ENCODE measurements around the gene DAP. TPM values are rescaled to one million over a fixed set of nuclear protein-coding genes. Genes with fewer than 3 reads are reported as not detected.

DAP gene
- total RNA-seq, 1 experiment from 2014 or later = 279 TPM

DNA sequence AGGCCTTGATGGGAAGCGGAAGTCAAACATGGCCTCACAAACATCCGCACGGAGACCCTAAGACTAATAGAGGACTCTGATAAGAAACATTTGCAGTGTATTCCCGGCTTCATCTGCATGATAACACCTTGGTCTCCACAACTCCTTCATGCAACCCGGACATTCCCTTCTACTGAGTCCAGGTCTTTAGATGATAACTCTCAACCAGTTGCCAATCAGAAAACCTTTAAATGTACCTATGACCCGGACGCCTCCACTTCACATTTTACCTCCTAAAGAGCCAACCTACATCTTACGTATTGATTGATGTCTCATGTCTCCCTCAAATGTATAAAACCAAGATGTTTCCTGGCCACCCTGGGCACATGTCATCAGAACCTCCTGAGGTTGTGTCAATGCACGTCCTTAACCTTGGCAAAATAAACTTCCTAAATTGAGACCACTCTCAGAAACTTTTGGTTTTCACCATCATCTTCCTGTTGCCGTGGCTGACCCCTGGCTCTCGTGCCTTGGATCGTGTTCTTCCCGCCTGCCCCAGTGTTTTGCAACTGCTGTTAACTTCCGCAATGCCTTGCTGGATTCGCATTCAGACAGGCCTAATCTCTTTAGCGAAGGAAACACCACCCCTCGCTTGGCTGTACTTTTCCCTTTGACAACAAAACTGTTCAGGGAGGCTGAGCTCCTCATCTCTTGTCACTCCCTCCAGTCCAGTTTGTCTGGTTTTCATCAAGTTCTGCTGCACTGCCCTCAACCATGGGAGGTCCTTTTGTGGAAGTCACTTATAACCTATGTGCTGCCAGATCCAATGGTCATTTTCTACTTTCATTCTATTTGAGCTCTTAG, 1.1 kb upstream of the DAP start:
- CTCF ChIA-PET = interaction anchor here (0.6 kb wide), 1 partner anchor 201 kb away, joined by 3 read pairs; no protein-coding TSS in a partner anchor
- no TSS peak for BruUV-seq (replicated peaks)
- H3K9me2 ChIP-seq (ENCODE audit: insufficient read depth) = no peaks in the 10 kb centered on the region
- no peak for TF ChIP-seq EZH2 (IDR thresholded peaks at IDR 0.05; ENCODE audit: low read depth)
- TF ChIP-seq CTCF (conservative IDR thresholded peaks at IDR 0.05) = no peak
- no peaks in the 10 kb centered on the region for H3K9me3 ChIP-seq (ENCODE audit: insufficient read depth, low read depth)
- H3K36me3 ChIP-seq (ENCODE audit: low read depth) = no peaks in the 10 kb centered on the region
- peak overlapping the region; percentile 94 for H2AFZ ChIP-seq
- peak; percentile 27 to 60 for DNase-seq
- H3K27me3 ChIP-seq (ENCODE audit: insufficient read depth, low read depth) = no peaks in the 10 kb centered on the region
- H4K20me1 ChIP-seq (ENCODE audit: insufficient read depth) = peaks cover 12% of the 10 kb centered on the region
- peaks cover 36% of the 10 kb centered on the region for H3K79me2 ChIP-seq (ENCODE audit: low read depth)
- peak overlapping the region; percentile 93 for H3K4me2 ChIP-seq
- intact Hi-C loops (cut with micrococcal nuclease; ENCODE audit: unreplicated experiment) = loop anchor here (1.0 to 5.0 kb wide), 3 partner anchors 42 to 200 kb away; no protein-coding TSS in a partner anchor
- peaks cover 15% of the 10 kb centered on the region for H3F3A ChIP-seq (ENCODE audit: insufficient read depth, low read depth)
- H3K4me3 ChIP-seq = peak overlapping the region; percentile 76; the same call in 1 of the 2 replicates
- peaks cover 36% of the 10 kb centered on the region for H3K4me1 ChIP-seq (replicated peaks; ENCODE audit: insufficient read depth)
- peak overlapping the region; percentile 57 for H3K27ac ChIP-seq
- POLR2A ChIA-PET (ENCODE audit: unreplicated experiment) = interaction anchor here (0.8 to 1.4 kb wide), 2 partner anchors 60 kb away, joined by 7 to 14 read pairs; no protein-coding TSS in a partner anchor

DNA sequence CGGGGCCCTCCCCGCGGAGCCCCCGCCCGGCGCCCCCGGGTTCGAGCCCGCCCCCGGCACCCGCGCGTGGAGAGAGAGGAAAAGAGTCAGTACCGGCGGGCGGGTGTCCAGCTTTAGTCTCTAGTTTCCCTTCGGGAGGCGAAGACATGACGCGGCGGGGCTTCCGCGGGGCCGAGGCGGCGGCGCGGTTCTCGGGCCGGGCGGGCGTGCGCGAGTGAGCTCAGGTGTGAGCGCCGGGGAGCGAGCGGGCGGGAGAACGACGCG, 181 bp downstream of the DAP start:
- H3K4me3 ChIP-seq = peak overlapping the region; percentile 85
- H4K20me1 ChIP-seq (ENCODE audit: insufficient read depth) = peaks cover 17% of the 10 kb centered on the region
- H3K79me2 ChIP-seq (ENCODE audit: low read depth) = peaks cover 49% of the 10 kb centered on the region
- intact Hi-C loops (cut with micrococcal nuclease; ENCODE audit: unreplicated experiment) = loop anchor here (1.0 to 5.0 kb wide), 8 partner anchors 36 to 309 kb away; no protein-coding TSS in a partner anchor
- TF ChIP-seq CTCF (conservative IDR thresholded peaks at IDR 0.05) (no peak), EZH2 (IDR thresholded peaks at IDR 0.05; ENCODE audit: low read depth) (no peak)
- H2AFZ ChIP-seq = peak overlapping the region; percentile 62; the same call in 1 of the 2 replicates
- peaks cover 12% of the 10 kb centered on the region; the same call in 1 of the 2 replicates for H3K36me3 ChIP-seq (ENCODE audit: low read depth)
- CTCF ChIA-PET = interaction anchor here (0.7 to 1.1 kb wide), 2 partner anchors 58 to 723 kb away, joined by 3 to 4 read pairs; no protein-coding TSS in a partner anchor
- no peak for DNase-seq
- peak overlapping the region; percentile 80 for H3K27ac ChIP-seq
- H3F3A ChIP-seq (ENCODE audit: insufficient read depth, low read depth) = peaks cover 15% of the 10 kb centered on the region
- no peaks in the 10 kb centered on the region for H3K27me3 ChIP-seq (ENCODE audit: insufficient read depth, low read depth)
- H3K4me2 ChIP-seq = peak overlapping the region; percentile 87; the same call in 1 of the 2 replicates
- no TSS peak for BruUV-seq (replicated peaks)
- no peaks in the 10 kb centered on the region for H3K9me2 ChIP-seq (ENCODE audit: insufficient read depth)
- POLR2A ChIA-PET (ENCODE audit: unreplicated experiment) = interaction anchor here (0.5 to 1.4 kb wide), 6 partner anchors 23 to 154 kb away, joined by 3 to 17 read pairs (median 10); no protein-coding TSS in a partner anchor
- peaks cover 36% of the 10 kb centered on the region for H3K4me1 ChIP-seq (replicated peaks; ENCODE audit: insufficient read depth)
- no peaks in the 10 kb centered on the region for H3K9me3 ChIP-seq (ENCODE audit: insufficient read depth, low read depth)

- BruUV-seq (replicated peaks) = TSS peak; percentile 51
Measured at GRCh38 chr5:10760096-10760920, 726 bp downstream of the DAP start.

More at GRCh38 chr5:10760096-10760920, 726 bp downstream of the DAP start:
- peaks cover 17% of the 10 kb centered on the region for H4K20me1 ChIP-seq (ENCODE audit: insufficient read depth)
- peak overlapping the region; percentile 87 for H3K4me2 ChIP-seq
- H3K9me3 ChIP-seq (ENCODE audit: insufficient read depth, low read depth) = no peaks in the 10 kb centered on the region
- peaks cover 15% of the 10 kb centered on the region for H3F3A ChIP-seq (ENCODE audit: insufficient read depth, low read depth)
- TF ChIP-seq CTCF (conservative IDR thresholded peaks at IDR 0.05) = no peak
- no peak for TF ChIP-seq EZH2 (IDR thresholded peaks at IDR 0.05; ENCODE audit: low read depth)
- no peaks in the 10 kb centered on the region for H3K27me3 ChIP-seq (ENCODE audit: insufficient read depth, low read depth)
- peaks cover 18% of the 10 kb centered on the region; the same call in 1 of the 2 replicates for H3K36me3 ChIP-seq (ENCODE audit: low read depth)
- peak; percentile 61 to 74 for DNase-seq
- no peaks in the 10 kb centered on the region for H3K9me2 ChIP-seq (ENCODE audit: insufficient read depth)
- peak overlapping the region; percentile 80 for H3K27ac ChIP-seq
- H3K4me3 ChIP-seq = peak overlapping the region; percentile 85
- CTCF ChIA-PET = interaction anchor here (0.7 to 1.1 kb wide), 2 partner anchors 58 to 724 kb away, joined by 3 to 4 read pairs; no protein-coding TSS in a partner anchor
- intact Hi-C loops (cut with micrococcal nuclease; ENCODE audit: unreplicated experiment) = loop anchor here (1.0 to 5.0 kb wide), 7 partner anchors 35 to 308 kb away; no protein-coding TSS in a partner anchor
- peaks cover 54% of the 10 kb centered on the region for H3K79me2 ChIP-seq (ENCODE audit: low read depth)
- peaks cover 36% of the 10 kb centered on the region for H3K4me1 ChIP-seq (replicated peaks; ENCODE audit: insufficient read depth)
- H2AFZ ChIP-seq = peak overlapping the region; percentile 62
- POLR2A ChIA-PET (ENCODE audit: unreplicated experiment) = interaction anchor here (0.5 to 1.4 kb wide), 6 partner anchors 23 to 406 kb away, joined by 3 to 14 read pairs (median 6); no protein-coding TSS in a partner anchor

All from PC-9 (cell line).